Iris pigment epithelial cell (primary cell): ENCODE measurements around the gene TXNDC2.

Experiments used
- DNase-seq: peaks from one replicate; pipeline ENCODE4 v3.0.0-alpha.2; 2011; ENCODE audit warnings: low read depth

The TXNDC2 gene

GRCh38 chr18:9913526-9914333, 28.0 kb downstream of the TXNDC2 start, which contains the start of gene VAPA:
VAPA (plus strand) TSS chr18:9914016; CDS start chr18:9914257, 241 bp downstream.
- peak; percentile 96 for DNase-seq

GRCh38 chr18:9914334-9914583, 28.5 kb downstream of the TXNDC2 start:
- no peak for DNase-seq

- peak; percentile 74 for DNase-seq
Observed at GRCh38 chr18:9914584-9915290, 29.0 kb downstream of the TXNDC2 start.

- DNase-seq = no peak
Observed at GRCh38 chr18:9915291-9916076, 29.7 kb downstream of the TXNDC2 start.

- peak; percentile 18 for DNase-seq
Observed at GRCh38 chr18:9916077-9916639, 30.4 kb downstream of the TXNDC2 start.

GRCh38 chr18:9916808-9917207, 31.0 kb downstream of the TXNDC2 start:
- DNase-seq = no peak

- peak; percentile 36 for DNase-seq
Observed at GRCh38 chr18:9918016-9918680, 32.4 kb downstream of the TXNDC2 start.

GRCh38 chr18:9919564-9920232, 33.9 kb downstream of the TXNDC2 start:
- DNase-seq = no peak

- no peak for DNase-seq
Observed at GRCh38 chr18:9922592-9923311, 37.0 kb downstream of the TXNDC2 start.

- no peak for DNase-seq
Observed at GRCh38 chr18:9924371-9924943, 38.7 kb downstream of the TXNDC2 start.

- DNase-seq = peak; percentile 20
Observed at GRCh38 chr18:9925369-9925768, 39.6 kb downstream of the TXNDC2 start.

- DNase-seq = no peak
Observed at GRCh38 chr18:9925795-9926194, 40.0 kb downstream of the TXNDC2 start.

- DNase-seq = no peak
Observed at GRCh38 chr18:9926223-9926894, 40.6 kb downstream of the TXNDC2 start.

- DNase-seq = no peak
Observed at GRCh38 chr18:9926977-9927376, 41.2 kb downstream of the TXNDC2 start.

GRCh38 chr18:9927392-9928063, 41.8 kb downstream of the TXNDC2 start:
- DNase-seq = no peak

GRCh38 chr18:9928646-9929259, 43.0 kb downstream of the TXNDC2 start:
- no peak for DNase-seq

GRCh38 chr18:9930299-9930884, 44.6 kb downstream of the TXNDC2 start:
- DNase-seq = no peak

- no peak for DNase-seq
Observed at GRCh38 chr18:9931146-9931545, 45.4 kb downstream of the TXNDC2 start.
